PC-9 (cell line): Measurements from ENCODE around the gene REEP5.
"Not testable (repeated sequence)": the region's sequence is repeated elsewhere in the genome, so short reads cannot be mapped to it uniquely, and the experiment has no call there.

ENCODE experiments used
- CTCF ChIP-seq: fragments of 200-600 bp; sonication (generic); conservative IDR thresholded peaks from 2 replicates; pipeline ENCODE4 v1.6.1; 2017; ENCODE audit warnings: mixed run types, antibody characterized with exemption, mild to moderate bottlenecking, moderate library complexity
- EZH2 ChIP-seq: fragments of 200-600 bp; sonication (generic); IDR thresholded peaks from 2 replicates; pipeline ENCODE4 v1.8.0; 2017; ENCODE audit warnings: antibody characterized with exemption, low read depth

- not testable (repeated sequence) for TF ChIP-seq CTCF, EZH2
Measured at GRCh38 chr5:112904996-112905395, 17.0 kb downstream of the REEP5 start.
